H1 (cell line): Measurements from ENCODE around the gene THBD. TPM values are rescaled to one million over a fixed set of nuclear protein-coding genes. Genes with fewer than 3 reads are reported as not detected.

Experiments used
- CHD2 ChIP-seq: IDR thresholded peaks from 2 replicates; pipeline ENCODE4 v1.6.1; 2012; ENCODE audit warnings: low read length, improper control_type of control experiment
- CHD7 ChIP-seq: fragments of 300-600 bp; sonication (generic); IDR thresholded peaks from 2 replicates; pipeline ENCODE4 v1.7.1; 2012; ENCODE audit warnings: low read length, moderate library complexity, mild to moderate bottlenecking, inconsistent platforms; ENCODE audit not compliant: insufficient replicate concordance
- FOSL1 ChIP-seq: IDR thresholded peaks from 2 replicates; pipeline ENCODE4 v1.6.1; 2011; ENCODE audit warnings: mild to moderate bottlenecking, low read depth, low read length, moderate library complexity; ENCODE audit not compliant: insufficient read depth
- NANOG ChIP-seq: IDR thresholded peaks from 2 replicates; pipeline ENCODE4 v1.6.1; 2011; ENCODE audit warnings: low read length, low read depth, mild to moderate bottlenecking, inconsistent platforms; ENCODE audit not compliant: insufficient read depth, poor library complexity, severe bottlenecking
- TEAD4 ChIP-seq: IDR thresholded peaks from 2 replicates; pipeline ENCODE4 v1.6.1; 2012; ENCODE audit warnings: low read depth, low read length, inconsistent platforms, mixed read lengths
- polyA plus RNA-seq, 7 experiments: library from polyadenylated mRNA; depleted of rRNA in 3 of 7; stranded (reverse) in 5 of 7; unstranded in 2 of 7; fragments of >200 nt in 5 of 7; fragments of 200-250 nt in 2 of 7; gene quantifications; 1 replicate in 5 of 7; 2 replicates in 1 of 7; 4 replicates in 1 of 7; pipeline versions ENCODE4 v1.2.1 to v1.2.3, GENCODE V29; 2011 to 2013; ENCODE audit warnings: missing spikeins in 2 of 7, mixed read lengths in 2 of 7
- total RNA-seq: library from RNA; stranded (reverse); fragmentation: NEBNext Ultra II Directional; extraction: Animal tissue kit (Norgen Biotek cat#: 25700); gene quantifications from 2 replicates; pipeline ENCODE4 v1.2.1, GENCODE V29; 2021

Gene THBD
- total and polyA plus RNA-seq, 2 of the 8 experiments (the other 6 are each of a cell fraction or from before 2014, with no cell fraction given), result 0.21 to 0.43 TPM

GRCh38 chr20:23092861-23093495, 43.5 kb upstream of the THBD start (continued):
- TF ChIP-seq CHD7 (no peak), NANOG (no peak), FOSL1 (no peak), TEAD4 (no peak), CHD2 (no peak)
- TF ChIP-seq, all 59 proteins: peak for 0
